ENCODE results near the gene ABLIM3.

DNA sequence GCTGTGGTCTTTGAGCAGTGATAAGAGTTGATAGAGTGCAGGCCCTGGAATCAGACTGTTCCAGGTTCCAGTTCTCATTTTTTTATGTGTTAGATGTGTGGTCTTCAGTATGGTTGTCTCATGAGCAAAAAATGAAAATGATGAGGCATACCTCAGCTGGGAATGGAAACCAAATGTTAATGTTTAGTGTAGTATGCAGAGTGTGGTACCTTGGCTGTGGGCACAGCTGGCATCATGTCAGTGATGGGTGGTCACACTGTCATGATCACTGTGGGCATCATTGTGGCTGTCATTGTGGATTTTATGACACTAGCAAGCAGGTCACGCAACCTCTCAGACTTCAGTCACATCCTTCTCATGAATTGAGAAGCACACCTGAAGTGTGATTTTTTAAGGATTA is 6.4 kb downstream of the ABLIM3 start:
- TF ChIP-seq, protein P1, sequence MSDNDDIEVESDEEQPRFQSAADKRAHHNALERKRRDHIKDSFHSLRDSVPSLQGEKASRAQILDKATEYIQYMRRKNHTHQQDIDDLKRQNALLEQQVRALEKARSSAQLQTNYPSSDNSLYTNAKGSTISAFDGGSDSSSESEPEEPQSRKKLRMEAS (IDR thresholded peaks at IDR 0.05): no peak
- TF ChIP-seq, protein P2, sequence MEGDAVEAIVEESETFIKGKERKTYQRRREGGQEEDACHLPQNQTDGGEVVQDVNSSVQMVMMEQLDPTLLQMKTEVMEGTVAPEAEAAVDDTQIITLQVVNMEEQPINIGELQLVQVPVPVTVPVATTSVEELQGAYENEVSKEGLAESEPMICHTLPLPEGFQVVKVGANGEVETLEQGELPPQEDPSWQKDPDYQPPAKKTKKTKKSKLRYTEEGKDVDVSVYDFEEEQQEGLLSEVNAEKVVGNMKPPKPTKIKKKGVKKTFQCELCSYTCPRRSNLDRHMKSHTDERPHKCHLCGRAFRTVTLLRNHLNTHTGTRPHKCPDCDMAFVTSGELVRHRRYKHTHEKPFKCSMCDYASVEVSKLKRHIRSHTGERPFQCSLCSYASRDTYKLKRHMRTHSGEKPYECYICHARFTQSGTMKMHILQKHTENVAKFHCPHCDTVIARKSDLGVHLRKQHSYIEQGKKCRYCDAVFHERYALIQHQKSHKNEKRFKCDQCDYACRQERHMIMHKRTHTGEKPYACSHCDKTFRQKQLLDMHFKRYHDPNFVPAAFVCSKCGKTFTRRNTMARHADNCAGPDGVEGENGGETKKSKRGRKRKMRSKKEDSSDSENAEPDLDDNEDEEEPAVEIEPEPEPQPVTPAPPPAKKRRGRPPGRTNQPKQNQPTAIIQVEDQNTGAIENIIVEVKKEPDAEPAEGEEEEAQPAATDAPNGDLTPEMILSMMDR (IDR thresholded peaks at IDR 0.05 in 2 of 3, conservative IDR thresholded peaks at IDR 0.05 in 1 of 3; ENCODE audit: borderline replicate concordance in 1 of 3, insufficient read depth in 1 of 3, low read depth in 2 of 3, low read length in 2 of 3): no peak
- TF ChIP-seq POLR2AphosphoS5 (IDR thresholded peaks at IDR 0.05; ENCODE audit: low read depth, low read length) (no peak), POLR2A (IDR thresholded peaks at IDR 0.05; ENCODE audit: borderline replicate concordance, extremely low read depth, insufficient read depth, insufficient read length) (no peak), ZNF274 (IDR thresholded peaks at IDR 0.05; ENCODE audit: low read depth, low read length) (no peak), RAD21 (IDR thresholded peaks at IDR 0.05; ENCODE audit: low read depth) (no peak), CEBPB (IDR thresholded peaks at IDR 0.05; ENCODE audit: low read depth) (no peak), SIN3A (IDR thresholded peaks at IDR 0.05; ENCODE audit: low read depth) (no peak), YY1 (IDR thresholded peaks at IDR 0.05; ENCODE audit: extremely low read depth, insufficient replicate concordance, low read depth, low read length) (no peak), FOSL1 (IDR thresholded peaks at IDR 0.05; ENCODE audit: low read depth) (no peak), EZH2 (IDR thresholded peaks at IDR 0.05) (no peak), EGR1 (IDR thresholded peaks at IDR 0.05; ENCODE audit: low read depth) (no peak)
- TF ChIP-seq, protein P3, sequence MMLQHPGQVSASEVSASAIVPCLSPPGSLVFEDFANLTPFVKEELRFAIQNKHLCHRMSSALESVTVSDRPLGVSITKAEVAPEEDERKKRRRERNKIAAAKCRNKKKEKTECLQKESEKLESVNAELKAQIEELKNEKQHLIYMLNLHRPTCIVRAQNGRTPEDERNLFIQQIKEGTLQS (IDR thresholded peaks at IDR 0.05): no peak

Measured in HCT116 (cell line).